GM19438 (cell line): ENCODE data around the gene PCDH9.

Source experiments
- ATAC-seq: cut with Tn5 transposase; IDR thresholded peaks from one replicate; pipeline ENCODE4 v1.9.1; 2021; ENCODE audit warnings: low read depth; ENCODE audit not compliant: unreplicated experiment

Gene PCDH9

GRCh38 chr13:66860878-66861417 lies 369.2 kb downstream of the PCDH9 start:
- no peak for ATAC-seq

GRCh38 chr13:66859934-66860877 lies 369.9 kb downstream of the PCDH9 start:
- ATAC-seq: no peak

- no peak for ATAC-seq
These were observed 371.1 kb downstream of the PCDH9 start for GRCh38 chr13:66859078-66859477.

GRCh38 chr13:66858163-66858562 lies 372.0 kb downstream of the PCDH9 start:
- no peak for ATAC-seq

- ATAC-seq: no peak
These were observed 375.0 kb downstream of the PCDH9 start for GRCh38 chr13:66855131-66855530.

- no peak for ATAC-seq
These were observed 376.6 kb downstream of the PCDH9 start for GRCh38 chr13:66853564-66853963.

- ATAC-seq: no peak
These were observed 380.4 kb downstream of the PCDH9 start for GRCh38 chr13:66849706-66850105.

GRCh38 chr13:66847541-66847940 lies 382.6 kb downstream of the PCDH9 start:
- no peak for ATAC-seq

GRCh38 chr13:66845393-66845792 lies 384.7 kb downstream of the PCDH9 start:
- no peak for ATAC-seq

- no peak for ATAC-seq
These were observed 385.2 kb downstream of the PCDH9 start for GRCh38 chr13:66844933-66845332.

- no peak for ATAC-seq
These were observed 387.4 kb downstream of the PCDH9 start for GRCh38 chr13:66842766-66843165.

- ATAC-seq: no peak
These were observed 389.5 kb downstream of the PCDH9 start for GRCh38 chr13:66840621-66841020.

GRCh38 chr13:66837246-66837645 lies 392.9 kb downstream of the PCDH9 start:
- no peak for ATAC-seq

GRCh38 chr13:66835040-66835628 lies 395.0 kb downstream of the PCDH9 start:
- ATAC-seq: no peak

- ATAC-seq: no peak
These were observed 399.0 kb downstream of the PCDH9 start for GRCh38 chr13:66830940-66831716.

GRCh38 chr13:66829803-66830202 lies 400.3 kb downstream of the PCDH9 start:
- no peak for ATAC-seq

GRCh38 chr13:66826398-66826797 lies 403.7 kb downstream of the PCDH9 start:
- no peak for ATAC-seq

- ATAC-seq: no peak
These were observed 408.6 kb downstream of the PCDH9 start for GRCh38 chr13:66821551-66821950.

GRCh38 chr13:66811455-66811854 lies 418.7 kb downstream of the PCDH9 start:
- no peak for ATAC-seq

GRCh38 chr13:66809485-66809884 lies 420.7 kb downstream of the PCDH9 start:
- no peak for ATAC-seq

- ATAC-seq: no peak
These were observed 422.9 kb downstream of the PCDH9 start for GRCh38 chr13:66807251-66807650.
